Mesendoderm (in vitro differentiated cells): ENCODE data around the gene FARP1.
A peak's percentile ranks its signal among the peaks of the same experiment; 100 is the strongest.

Experiments
- DNase-seq: peaks from one replicate; pipeline ENCODE4 v3.0.0; 2013
- H2AK5ac ChIP-seq: 2 replicates; pipeline ENCODE4 v1.6.1; 2013; ENCODE audit warnings: low read length, inconsistent platforms
- H2BK120ac ChIP-seq: 2 replicates; pipeline ENCODE4 v1.6.1; 2013; ENCODE audit warnings: low read depth, mild to moderate bottlenecking, low read length, moderate library complexity, mixed read lengths
- H2BK15ac ChIP-seq: replicated peaks from 2 replicates; pipeline ENCODE4 v1.6.1; 2013; ENCODE audit warnings: low read depth, mild to moderate bottlenecking, moderate library complexity
- H2BK5ac ChIP-seq: 2 replicates; pipeline ENCODE4 v1.6.1; 2013; ENCODE audit warnings: low read length, inconsistent platforms
- H3K18ac ChIP-seq: 2 replicates; pipeline ENCODE4 v1.6.1; 2013; ENCODE audit warnings: mild to moderate bottlenecking, low read length, mixed read lengths
- H3K23ac ChIP-seq: one replicate; pipeline ENCODE4 v1.6.1; 2013; ENCODE audit warnings: low read length
- H3K27ac ChIP-seq: 2 replicates; pipeline ENCODE4 v1.5.1; 2013; ENCODE audit warnings: low read depth, mild to moderate bottlenecking, inconsistent platforms, low read length, moderate library complexity
- H3K27me3 ChIP-seq: 2 replicates; pipeline ENCODE4 v1.6.1; 2013; ENCODE audit warnings: low read length, control low read depth, mild to moderate bottlenecking, inconsistent platforms; ENCODE audit not compliant: insufficient read depth, poor library complexity
- H3K36me3 ChIP-seq: 2 replicates; pipeline ENCODE4 v1.6.1; 2013; ENCODE audit warnings: low read length, inconsistent platforms; ENCODE audit not compliant: control insufficient read depth, insufficient read depth
- H3K4ac ChIP-seq: one replicate; pipeline ENCODE4 v1.6.1; 2013; ENCODE audit warnings: low read depth, mild to moderate bottlenecking, low read length, moderate library complexity
- H3K4me1 ChIP-seq: 2 replicates; pipeline ENCODE4 v1.6.1; 2013; ENCODE audit warnings: low read depth, low read length, inconsistent platforms; ENCODE audit not compliant: control insufficient read depth
- H3K4me2 ChIP-seq: 2 replicates; pipeline ENCODE4 v1.6.1; 2013; ENCODE audit warnings: low read length
- H3K4me3 ChIP-seq: 2 replicates; pipeline ENCODE4 v1.5.1; 2013; ENCODE audit warnings: mild to moderate bottlenecking, low read length
- H3K56ac ChIP-seq: one replicate; pipeline ENCODE4 v1.6.1; 2013; ENCODE audit warnings: low read length
- H3K79me1 ChIP-seq: 2 replicates; pipeline ENCODE4 v1.6.1; 2013; ENCODE audit warnings: low read length, inconsistent platforms
- H3K79me2 ChIP-seq: 2 replicates; pipeline ENCODE4 v1.6.1; 2013; ENCODE audit warnings: mild to moderate bottlenecking, low read length; ENCODE audit not compliant: control insufficient read depth, insufficient read depth
- H3K9ac ChIP-seq: 2 replicates; pipeline ENCODE4 v1.6.1; 2013; ENCODE audit warnings: low read length, inconsistent platforms
- H4K5ac ChIP-seq: one replicate; pipeline ENCODE4 v1.6.1; 2013; ENCODE audit warnings: low read length
- H4K8ac ChIP-seq: one replicate; pipeline ENCODE4 v1.6.1; 2013; ENCODE audit warnings: low read depth, mild to moderate bottlenecking, control low read depth, low read length, moderate library complexity
- WGBS: extraction: QIAGEN DNeasy Blood & Tissue Kit; methylation state at CpG from one replicate; pipeline ENCODE4 v1.1.7; 2013; ENCODE audit warnings: low lambda C conversion rate, missing lambda C conversion rate; ENCODE audit not compliant: insufficient coverage; ENCODE audit errors: extremely low coverage; 5-methylcytosine and 5-hydroxymethylcytosine counted together

FARP1 gene

GRCh38 chr13:98476106-98476505, 333.2 kb downstream of the FARP1 start:
- Histone ChIP-seq H4K5ac (no peak overlapping the region), H2BK5ac (no peak overlapping the region), H2BK15ac (no peak overlapping the region), H3K79me1 (peaks cover 40% of the 10 kb centered on the region), H3K4me2 (no peak overlapping the region), H3K4ac (no peak overlapping the region), H2BK120ac (no peak overlapping the region), H3K4me1 (peaks cover 28% of the 10 kb centered on the region), H3K27me3 (no peaks in the 10 kb centered on the region), H4K8ac (no peak overlapping the region), H3K23ac (no peak overlapping the region), H3K56ac (peak overlapping the region; percentile 44), H3K18ac (no peak overlapping the region), H3K27ac (peak overlapping the region; percentile 17), H2AK5ac (no peak overlapping the region), H3K79me2 (peaks cover 26% of the 10 kb centered on the region), H3K9ac (peak overlapping the region; percentile 15), H3K4me3 (no peak overlapping the region), H3K36me3 (peaks cover 2% of the 10 kb centered on the region)
- WGBS, result no CpG with 5 or more reads among the region's 5 CpGs
- peak; percentile 82 for DNase-seq

- Histone ChIP-seq H3K18ac (peak overlapping the region; percentile 33), H3K9ac (peak overlapping the region; percentile 45), H2BK5ac (peak overlapping the region; percentile 57), H4K5ac (no peak overlapping the region), H3K27ac (peak overlapping the region; percentile 17), H3K4me2 (no peak overlapping the region), H3K79me1 (peaks cover 41% of the 10 kb centered on the region), H4K8ac (no peak overlapping the region), H2BK120ac (no peak overlapping the region), H3K4me1 (peaks cover 28% of the 10 kb centered on the region), H2BK15ac (no peak overlapping the region), H3K4me3 (no peak overlapping the region), H3K79me2 (peaks cover 26% of the 10 kb centered on the region), H3K27me3 (no peaks in the 10 kb centered on the region), H3K56ac (peak overlapping the region; percentile 77), H2AK5ac (peak overlapping the region; percentile 50), H3K4ac (peak overlapping the region; percentile 41), H3K36me3 (peaks cover 2% of the 10 kb centered on the region), H3K23ac (no peak overlapping the region)
- no CpG with 5 or more reads among the region's 13 CpGs for WGBS
- DNase-seq, result peak; percentile 80
These were observed 333.7 kb downstream of the FARP1 start for GRCh38 chr13:98476538-98476966.

GRCh38 chr13:98478189-98479129, 335.6 kb downstream of the FARP1 start:
- peak; percentile 88 for DNase-seq
- Histone ChIP-seq H4K8ac (no peak overlapping the region), H3K36me3 (no peaks in the 10 kb centered on the region), H3K79me2 (peaks cover 40% of the 10 kb centered on the region), H3K4me2 (no peak overlapping the region), H3K79me1 (peaks cover 41% of the 10 kb centered on the region), H3K27ac (no peak overlapping the region), H3K18ac (peak overlapping the region; percentile 29), H3K9ac (no peak overlapping the region), H3K23ac (no peak overlapping the region), H3K27me3 (no peaks in the 10 kb centered on the region), H3K4ac (no peak overlapping the region), H2BK120ac (no peak overlapping the region), H4K5ac (no peak overlapping the region), H2BK5ac (peak overlapping the region; percentile 40), H3K4me1 (peaks cover 21% of the 10 kb centered on the region), H2BK15ac (no peak overlapping the region), H3K4me3 (no peak overlapping the region), H3K56ac (peak overlapping the region; percentile 44), H2AK5ac (no peak overlapping the region)
- no CpG with 5 or more reads among the region's 16 CpGs for WGBS

GRCh38 chr13:98479496-98480003, 336.7 kb downstream of the FARP1 start:
- H2BK120ac ChIP-seq, result no peak overlapping the region
- DNase-seq, result no peak
- no CpG with 5 or more reads among the region's 8 CpGs for WGBS
- H3K79me2 ChIP-seq, result peaks cover 48% of the 10 kb centered on the region
- no peak overlapping the region for H2BK5ac ChIP-seq
- peaks cover 28% of the 10 kb centered on the region for H3K4me1 ChIP-seq
- H3K27ac ChIP-seq, result no peak overlapping the region
- no peak overlapping the region for H3K4me3 ChIP-seq
- H3K4ac ChIP-seq, result no peak overlapping the region
- no peak overlapping the region for H3K56ac ChIP-seq
- H3K27me3 ChIP-seq, result no peaks in the 10 kb centered on the region
- H3K36me3 ChIP-seq, result no peaks in the 10 kb centered on the region
- H4K8ac ChIP-seq, result no peak overlapping the region
- no peak overlapping the region for H4K5ac ChIP-seq
- H3K79me1 ChIP-seq, result peaks cover 41% of the 10 kb centered on the region
- no peak overlapping the region for H3K4me2 ChIP-seq
- H3K9ac ChIP-seq, result no peak overlapping the region
- H3K18ac ChIP-seq, result no peak overlapping the region
- H2BK15ac ChIP-seq, result no peak overlapping the region
- H3K23ac ChIP-seq, result no peak overlapping the region
- no peak overlapping the region for H2AK5ac ChIP-seq

GRCh38 chr13:98480915-98481877, 338.3 kb downstream of the FARP1 start:
- Histone ChIP-seq H2AK5ac (no peak overlapping the region), H3K4ac (no peak overlapping the region), H3K79me2 (peaks cover 51% of the 10 kb centered on the region), H2BK15ac (no peak overlapping the region), H3K4me1 (peaks cover 33% of the 10 kb centered on the region), H3K56ac (no peak overlapping the region), H3K4me3 (no peak overlapping the region), H3K18ac (no peak overlapping the region), H4K8ac (no peak overlapping the region), H3K79me1 (peaks cover 37% of the 10 kb centered on the region), H4K5ac (no peak overlapping the region), H3K27me3 (no peaks in the 10 kb centered on the region), H3K4me2 (no peak overlapping the region), H3K36me3 (no peaks in the 10 kb centered on the region), H3K9ac (no peak overlapping the region), H2BK120ac (no peak overlapping the region), H3K23ac (no peak overlapping the region), H2BK5ac (no peak overlapping the region), H3K27ac (no peak overlapping the region)
- no CpG with 5 or more reads among the region's 15 CpGs for WGBS
- no peak for DNase-seq
